CD4-positive, alpha-beta memory T cell (primary cell): ENCODE measurements around the gene SLC39A13. TPM values are rescaled to one million over a fixed set of nuclear protein-coding genes. Genes with fewer than 3 reads are reported as not detected.

Experiments used
- CTCF ChIA-PET: fragments of 350-600 bp; sonication (Branson Sonifier 250); formaldehyde crosslinking; loops from one replicate; lab custom pipeline; 2021; ENCODE audit warnings: inconsistent platforms; ENCODE audit not compliant: partially characterized antibody; lab: Charles Lee
- POLR2A ChIA-PET: fragments of 350-600 bp; sonication (Branson Sonifier 250); formaldehyde crosslinking; loops from one replicate; lab custom pipeline; 2021; ENCODE audit not compliant: partially characterized antibody; lab: Charles Lee
- DNase-seq, 5 donors: peaks; one replicate each; pipeline versions ENCODE4 v3.0.0 to v3.0.0-alpha.2; 2020 to 2022; ENCODE audit warnings: mixed read lengths in 1 of 5
- H3K27ac ChIP-seq: one replicate; pipeline ENCODE4 v1.7.0; 2013; ENCODE audit warnings: low read depth, low read length
- H3K27me3 ChIP-seq: 2 replicates; pipeline ENCODE4 v1.7.0; 2013; ENCODE audit warnings: mild to moderate bottlenecking, low read length, moderate library complexity; ENCODE audit not compliant: insufficient read depth
- H3K36me3 ChIP-seq: 2 replicates; pipeline ENCODE4 v1.7.0; 2013; ENCODE audit warnings: mild to moderate bottlenecking, low read length, moderate library complexity; ENCODE audit not compliant: insufficient read depth
- H3K4me1 ChIP-seq: 2 replicates; pipeline ENCODE4 v1.7.0; 2013; ENCODE audit warnings: mild to moderate bottlenecking, low read length, moderate library complexity; ENCODE audit not compliant: insufficient read depth
- H3K4me3 ChIP-seq, 2 donors: one replicate each; pipeline ENCODE4 v1.7.0; 2013; ENCODE audit warnings: low read length in 2 of 2, mild to moderate bottlenecking in 1 of 2
- H3K9me3 ChIP-seq, 2 donors: one replicate each; pipeline ENCODE4 v1.7.0; 2013; ENCODE audit warnings: low read length in 2 of 2, control low read depth in 1 of 2; ENCODE audit not compliant: control insufficient read depth in 1 of 2
- H3K27ac Mint-ChIP-seq, 7 donors: one replicate each; pipeline ENCODE4 v1.8.0; 2020 to 2021; ENCODE audit warnings: mixed read lengths in 7 of 7, mild to moderate bottlenecking in 6 of 7, inconsistent platforms in 3 of 7, moderate library complexity in 3 of 7
- H3K27me3 Mint-ChIP-seq, 2 donors: one replicate each; pipeline ENCODE4 v1.8.0; 2020 to 2021; ENCODE audit warnings: mixed read lengths in 2 of 2
- H3K36me3 Mint-ChIP-seq, 2 donors: one replicate each; pipeline ENCODE4 v1.8.0; 2020 to 2021; ENCODE audit warnings: mixed read lengths in 2 of 2, inconsistent platforms in 1 of 2, mild to moderate bottlenecking in 1 of 2
- H3K4me1 Mint-ChIP-seq, 4 donors: one replicate each; pipeline ENCODE4 v1.8.0; 2020 to 2021; ENCODE audit warnings: mixed read lengths in 4 of 4, mild to moderate bottlenecking in 1 of 4
- H3K4me3 Mint-ChIP-seq, 8 donors: one replicate each; pipeline ENCODE4 v1.8.0; 2020 to 2021; ENCODE audit warnings: mixed read lengths in 8 of 8, mild to moderate bottlenecking in 7 of 8, moderate library complexity in 6 of 8, inconsistent platforms in 3 of 8
- H3K9me3 Mint-ChIP-seq, 8 donors: one replicate each; pipeline ENCODE4 v1.8.0; 2020 to 2021; ENCODE audit warnings: mixed read lengths in 8 of 8, mild to moderate bottlenecking in 5 of 8, inconsistent platforms in 3 of 8, moderate library complexity in 1 of 8
- intact Hi-C: fragments of 100-400 bp; cut with micrococcal nuclease; formaldehyde crosslinking; loops from one replicate; pipeline ENCODE4 v1.15.1; 2023
- polyA plus RNA-seq, 2 donors: library from polyadenylated mRNA; unstranded; fragments of 300-500 nt; fragmentation: Illumina TruSeq; gene quantifications; one replicate each; pipeline ENCODE4 v1.2.3, GENCODE V29; 2021
- total RNA-seq, 2 experiments: library from RNA; stranded (reverse); gene quantifications; one replicate each; pipeline ENCODE4 v1.2.3, GENCODE V29; 2021

Gene SLC39A13
- 10 to 100 TPM; 63.6 to 68.3 TPM for total RNA-seq
- 10 to 100 TPM; 22.3 to 33.6 TPM for polyA plus RNA-seq

- intact Hi-C loops, result loop anchor here (1.0 to 5.0 kb wide), 7 partner anchors 14 to 231 kb away; partner anchors contain the start of genes ARFGAP2 and PSMC3
- no peaks in the 10 kb centered on the region for H3K36me3 ChIP-seq
- ChIA-PET POLR2A (interaction anchor here (1.0 to 9.1 kb wide), 12 partner anchors 8 to 193 kb away, joined by 3 to 86 read pairs (median 5); partner anchors contain the start of genes ACP2, DDB2, MADD and PSMC3), CTCF (interaction anchor here (0.9 to 7.2 kb wide), 10 partner anchors 8 to 35 kb away, joined by 3 to 257 read pairs (median 5); partner anchors contain the start of gene PSMC3)
- H3K9me3 ChIP-seq, result no peaks in the 10 kb centered on the region
- peak; percentile 88 to 94 (median 90) for DNase-seq
- H3K27ac ChIP-seq, result peak within 1 kb of the TSS; percentile 80
- Mint-ChIP-seq H3K36me3 (peaks cover 0 to 4% of the 10 kb centered on the region in 2 donors), H3K4me3 (peak within 1 kb of the TSS; percentile 89 to 97 (median 92)), H3K4me1 (peaks cover 10 to 27% (median 20%) of the 10 kb centered on the region in 4 donors), H3K27me3 (no peaks in the 10 kb centered on the region), H3K27ac (peak within 1 kb of the TSS; percentile 92 to 97 (median 94)), H3K9me3 (no peaks in the 10 kb centered on the region)
- peaks cover 25% of the 10 kb centered on the region for H3K4me1 ChIP-seq
- H3K4me3 ChIP-seq, result peak within 1 kb of the TSS; percentile 34 to 73
- no peaks in the 10 kb centered on the region for H3K27me3 ChIP-seq
Measured at GRCh38 chr11:47407746-47408590, at the start of gene SLC39A13. TSS of gene SLC39A13 (plus strand) at chr11:47408590. CDS start at chr11:47410095, 1,505 bp downstream.

- Mint-ChIP-seq H3K27me3 (peaks cover 0 to 1% of the 10 kb centered on the region in 2 donors), H3K4me3 (no peak overlapping the region), H3K9me3 (no peaks in the 10 kb centered on the region), H3K4me1 (peaks cover 2 to 5% (median 4%) of the 10 kb centered on the region in 4 donors), H3K36me3 (no peaks in the 10 kb centered on the region), H3K27ac (no peak overlapping the region)
- H3K27me3 ChIP-seq, result no peaks in the 10 kb centered on the region
- DNase-seq, result no peak
- H3K9me3 ChIP-seq, result no peaks in the 10 kb centered on the region
- intact Hi-C loops, result no loop called here
- no peaks in the 10 kb centered on the region for H3K36me3 ChIP-seq
- POLR2A ChIA-PET, result no interaction called here
- peaks cover 4% of the 10 kb centered on the region for H3K4me1 ChIP-seq
- CTCF ChIA-PET, result interaction anchor here (2.2 kb wide), 1 partner anchor 15 kb away, joined by 8 read pairs; no protein-coding TSS in a partner anchor
- H3K27ac ChIP-seq, result no peak overlapping the region
- no peak overlapping the region for H3K4me3 ChIP-seq
Measured at GRCh38 chr11:47358731-47359051, 49.7 kb upstream of the SLC39A13 start.

GRCh38 chr11:47359162-47359561, 49.2 kb upstream of the SLC39A13 start:
- Histone ChIP-seq H3K27ac (no peak overlapping the region), H3K27me3 (no peaks in the 10 kb centered on the region), H3K36me3 (no peaks in the 10 kb centered on the region), H3K9me3 (no peaks in the 10 kb centered on the region), H3K4me3 (no peak overlapping the region), H3K4me1 (peaks cover 4% of the 10 kb centered on the region)
- intact Hi-C loops, result no loop called here
- peak overlapping the region in 1 of 8 donors; percentile 26 for H3K4me3 Mint-ChIP-seq
- H3K27me3 Mint-ChIP-seq, result peaks cover 0 to 1% of the 10 kb centered on the region in 2 donors
- DNase-seq, result no peak
- CTCF ChIA-PET, result interaction anchor here (2.2 kb wide), 1 partner anchor 15 kb away, joined by 8 read pairs; no protein-coding TSS in a partner anchor
- H3K9me3 Mint-ChIP-seq, result no peaks in the 10 kb centered on the region
- H3K27ac Mint-ChIP-seq, result peak overlapping the region in 1 of 7 donors; percentile 55
- no peaks in the 10 kb centered on the region for H3K36me3 Mint-ChIP-seq
- POLR2A ChIA-PET, result no interaction called here
- H3K4me1 Mint-ChIP-seq, result peaks cover 2 to 5% (median 4%) of the 10 kb centered on the region in 4 donors

GRCh38 chr11:47359586-47359985, 48.8 kb upstream of the SLC39A13 start:
- Mint-ChIP-seq H3K4me3 (peak overlapping the region in 1 of 8 donors; percentile 26), H3K4me1 (peaks cover 2 to 5% (median 4%) of the 10 kb centered on the region in 4 donors), H3K9me3 (no peaks in the 10 kb centered on the region), H3K27ac (no peak overlapping the region), H3K27me3 (peaks cover 0 to 3% of the 10 kb centered on the region in 2 donors), H3K36me3 (no peaks in the 10 kb centered on the region)
- intact Hi-C loops, result no loop called here
- H3K4me1 ChIP-seq, result peaks cover 4% of the 10 kb centered on the region
- POLR2A ChIA-PET, result no interaction called here
- H3K27me3 ChIP-seq, result no peaks in the 10 kb centered on the region
- CTCF ChIA-PET, result interaction anchor here (2.2 kb wide), 1 partner anchor 14 kb away, joined by 8 read pairs; no protein-coding TSS in a partner anchor
- no peak overlapping the region for H3K27ac ChIP-seq
- H3K36me3 ChIP-seq, result no peaks in the 10 kb centered on the region
- no peak for DNase-seq
- H3K9me3 ChIP-seq, result no peaks in the 10 kb centered on the region
- no peak overlapping the region for H3K4me3 ChIP-seq

- DNase-seq, result no peak
- Histone ChIP-seq H3K27me3 (no peaks in the 10 kb centered on the region), H3K4me1 (peaks cover 4% of the 10 kb centered on the region), H3K36me3 (no peaks in the 10 kb centered on the region), H3K4me3 (no peak overlapping the region), H3K9me3 (no peaks in the 10 kb centered on the region), H3K27ac (no peak overlapping the region)
- Mint-ChIP-seq H3K4me3 (no peak overlapping the region), H3K27me3 (peaks cover 0 to 3% of the 10 kb centered on the region in 2 donors), H3K9me3 (no peaks in the 10 kb centered on the region), H3K36me3 (no peaks in the 10 kb centered on the region), H3K4me1 (peaks cover 2 to 5% (median 4%) of the 10 kb centered on the region in 4 donors), H3K27ac (no peak overlapping the region)
- POLR2A ChIA-PET, result no interaction called here
- intact Hi-C loops, result no loop called here
- CTCF ChIA-PET, result interaction anchor here (2.2 kb wide), 1 partner anchor 13 kb away, joined by 8 read pairs; no protein-coding TSS in a partner anchor
Measured at GRCh38 chr11:47360341-47360740, 48.0 kb upstream of the SLC39A13 start.

GRCh38 chr11:47361419-47361818, 47.0 kb upstream of the SLC39A13 start:
- Histone ChIP-seq H3K36me3 (no peaks in the 10 kb centered on the region), H3K27me3 (no peaks in the 10 kb centered on the region), H3K27ac (no peak overlapping the region), H3K9me3 (no peaks in the 10 kb centered on the region), H3K4me1 (peaks cover 4% of the 10 kb centered on the region), H3K4me3 (no peak overlapping the region)
- no peak for DNase-seq
- no peak overlapping the region for H3K4me3 Mint-ChIP-seq
- peaks cover 2 to 5% (median 4%) of the 10 kb centered on the region in 4 donors for H3K4me1 Mint-ChIP-seq
- no peak overlapping the region for H3K27ac Mint-ChIP-seq
- H3K36me3 Mint-ChIP-seq, result no peaks in the 10 kb centered on the region
- no peaks in the 10 kb centered on the region for H3K9me3 Mint-ChIP-seq
- intact Hi-C loops, result no loop called here
- ChIA-PET CTCF (no interaction called here), POLR2A (no interaction called here)
- H3K27me3 Mint-ChIP-seq, result peaks cover 0 to 5% of the 10 kb centered on the region in 2 donors

- Mint-ChIP-seq H3K27ac (peak overlapping the region in 1 of 7 donors; percentile 9), H3K4me1 (peaks cover 0 to 6% (median 3%) of the 10 kb centered on the region in 4 donors), H3K4me3 (no peak overlapping the region), H3K36me3 (no peaks in the 10 kb centered on the region), H3K27me3 (peaks cover 0 to 5% of the 10 kb centered on the region in 2 donors), H3K9me3 (no peaks in the 10 kb centered on the region)
- Histone ChIP-seq H3K4me3 (no peak overlapping the region), H3K36me3 (no peaks in the 10 kb centered on the region), H3K27ac (no peak overlapping the region), H3K27me3 (no peaks in the 10 kb centered on the region), H3K9me3 (no peaks in the 10 kb centered on the region), H3K4me1 (no peaks in the 10 kb centered on the region)
- DNase-seq, result no peak
- intact Hi-C loops, result no loop called here
- ChIA-PET CTCF (interaction anchor here (1.3 kb wide), 1 partner anchor 46 kb away, joined by 5 read pairs; no protein-coding TSS in a partner anchor), POLR2A (no interaction called here)
Measured at GRCh38 chr11:47366020-47366490, 42.3 kb upstream of the SLC39A13 start.
